Esophagus muscularis mucosa (tissue), 4 donors: ENCODE results near the gene MFN2.

Source experiments
- EP300 ChIP-seq: sonication (generic); formaldehyde crosslinking; IDR thresholded peaks from one replicate; pipeline ENCODE4 v1.6.1; 2017; ENCODE audit warnings: antibody characterized with exemption
- POLR2A ChIP-seq: fragments of 450-650 bp; IDR thresholded peaks from one replicate; pipeline ENCODE4 v1.6.1; 2017; ENCODE audit warnings: antibody characterized with exemption, moderate library complexity, mild to moderate bottlenecking, low read depth
- POLR2AphosphoS5 ChIP-seq, 2 donors: sonication (generic); formaldehyde crosslinking; IDR thresholded peaks; one replicate each; pipeline ENCODE4 v1.6.1; 2017; ENCODE audit warnings: antibody characterized with exemption in 2 of 2
- TF ChIP-seq, protein P1 (sequence below), 3 experiments: fragments of 200-600 bp in 2 of 3; fragments of 450-650 bp in 1 of 3; sonication (generic) in 2 of 3; IDR thresholded peaks; one replicate each; pipeline ENCODE4 v1.5.1; 2017 to 2019; ENCODE audit warnings: antibody characterized with exemption in 3 of 3, mild to moderate bottlenecking in 2 of 3, moderate library complexity in 1 of 3

DNA sequence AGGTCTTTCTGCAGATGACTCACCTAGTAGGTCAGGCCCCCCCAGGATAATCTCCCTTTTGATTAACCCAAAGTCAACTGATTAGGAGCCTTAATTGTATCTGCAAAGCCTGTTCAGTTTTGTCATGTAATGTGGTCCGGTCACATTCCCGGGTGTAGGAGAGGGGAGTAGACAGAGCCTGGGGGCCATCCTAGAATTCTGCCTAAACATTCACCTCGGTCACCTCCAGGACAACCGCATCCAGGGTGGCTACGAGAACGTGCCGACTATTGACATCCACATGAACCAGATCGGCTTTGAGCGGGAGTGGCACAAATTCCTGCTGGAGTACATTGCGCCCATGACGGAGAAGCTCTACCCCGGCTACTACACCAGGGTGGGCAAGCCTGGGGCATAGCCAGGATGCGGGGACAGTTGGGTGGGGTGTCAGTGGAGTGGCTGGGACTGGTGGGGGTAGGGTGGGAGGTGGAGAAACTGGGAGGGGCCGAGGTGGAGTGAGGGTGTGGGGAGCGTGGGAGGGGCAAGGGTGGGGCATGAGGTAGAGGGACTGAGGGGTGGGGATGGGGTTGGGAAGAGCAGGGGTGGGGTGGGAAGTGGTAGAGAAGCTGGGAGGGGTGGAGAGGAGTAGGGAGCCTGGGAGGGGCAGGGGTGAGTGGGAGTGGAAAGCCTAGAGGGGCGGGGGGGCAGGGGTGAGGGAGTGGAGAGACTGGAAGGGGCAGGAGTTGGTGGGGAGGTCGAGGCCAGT lies 9.6 kb upstream of the MFN2 start:
- TF ChIP-seq, protein P1, sequence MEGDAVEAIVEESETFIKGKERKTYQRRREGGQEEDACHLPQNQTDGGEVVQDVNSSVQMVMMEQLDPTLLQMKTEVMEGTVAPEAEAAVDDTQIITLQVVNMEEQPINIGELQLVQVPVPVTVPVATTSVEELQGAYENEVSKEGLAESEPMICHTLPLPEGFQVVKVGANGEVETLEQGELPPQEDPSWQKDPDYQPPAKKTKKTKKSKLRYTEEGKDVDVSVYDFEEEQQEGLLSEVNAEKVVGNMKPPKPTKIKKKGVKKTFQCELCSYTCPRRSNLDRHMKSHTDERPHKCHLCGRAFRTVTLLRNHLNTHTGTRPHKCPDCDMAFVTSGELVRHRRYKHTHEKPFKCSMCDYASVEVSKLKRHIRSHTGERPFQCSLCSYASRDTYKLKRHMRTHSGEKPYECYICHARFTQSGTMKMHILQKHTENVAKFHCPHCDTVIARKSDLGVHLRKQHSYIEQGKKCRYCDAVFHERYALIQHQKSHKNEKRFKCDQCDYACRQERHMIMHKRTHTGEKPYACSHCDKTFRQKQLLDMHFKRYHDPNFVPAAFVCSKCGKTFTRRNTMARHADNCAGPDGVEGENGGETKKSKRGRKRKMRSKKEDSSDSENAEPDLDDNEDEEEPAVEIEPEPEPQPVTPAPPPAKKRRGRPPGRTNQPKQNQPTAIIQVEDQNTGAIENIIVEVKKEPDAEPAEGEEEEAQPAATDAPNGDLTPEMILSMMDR (IDR thresholded peaks at IDR 0.05): no peak
- TF ChIP-seq POLR2A: no peak
- TF ChIP-seq POLR2AphosphoS5 (IDR thresholded peaks at IDR 0.05): no peak
- no peak for TF ChIP-seq EP300
